PFSK-1 (cell line): ENCODE data around the gene PEAK3.
A peak's percentile ranks its signal among the peaks of the same experiment; 100 is the strongest.

ENCODE experiments used
- FOXP2 ChIP-seq: optimal IDR thresholded peaks from 2 replicates; pipeline ENCODE3; 2011; ENCODE audit warnings: borderline replicate concordance, control low read depth, inconsistent platforms; ENCODE audit not compliant: insufficient read depth; ENCODE audit errors: extremely low read length, extremely low read depth
- POLR2AphosphoS5 ChIP-seq: IDR thresholded peaks from 2 replicates; pipeline ENCODE4 v1.6.1; 2012; ENCODE audit warnings: low read depth, mild to moderate bottlenecking, control low read depth, low read length, moderate library complexity
- SIN3A ChIP-seq: IDR thresholded peaks from 2 replicates; pipeline ENCODE4 v1.6.1; 2012; ENCODE audit warnings: mild to moderate bottlenecking, low read length, moderate library complexity, borderline replicate concordance; ENCODE audit not compliant: insufficient read depth
- TAF1 ChIP-seq: IDR thresholded peaks from 2 replicates; pipeline ENCODE4 v1.6.1; 2012; ENCODE audit warnings: low read length, control low read depth, borderline replicate concordance; ENCODE audit not compliant: insufficient read depth
- TF ChIP-seq, protein P1 (sequence below), 2 experiments: IDR thresholded peaks; 2 replicates each; pipeline versions ENCODE4 v1.6.1 to v1.8.0; 2011 to 2012; ENCODE audit warnings: low read depth in 2 of 2, low read length in 2 of 2, control low read depth in 1 of 2, inconsistent platforms in 1 of 2, mild to moderate bottlenecking in 1 of 2, moderate library complexity in 1 of 2; ENCODE audit not compliant: insufficient read depth in 1 of 2

The PEAK3 gene

DNA sequence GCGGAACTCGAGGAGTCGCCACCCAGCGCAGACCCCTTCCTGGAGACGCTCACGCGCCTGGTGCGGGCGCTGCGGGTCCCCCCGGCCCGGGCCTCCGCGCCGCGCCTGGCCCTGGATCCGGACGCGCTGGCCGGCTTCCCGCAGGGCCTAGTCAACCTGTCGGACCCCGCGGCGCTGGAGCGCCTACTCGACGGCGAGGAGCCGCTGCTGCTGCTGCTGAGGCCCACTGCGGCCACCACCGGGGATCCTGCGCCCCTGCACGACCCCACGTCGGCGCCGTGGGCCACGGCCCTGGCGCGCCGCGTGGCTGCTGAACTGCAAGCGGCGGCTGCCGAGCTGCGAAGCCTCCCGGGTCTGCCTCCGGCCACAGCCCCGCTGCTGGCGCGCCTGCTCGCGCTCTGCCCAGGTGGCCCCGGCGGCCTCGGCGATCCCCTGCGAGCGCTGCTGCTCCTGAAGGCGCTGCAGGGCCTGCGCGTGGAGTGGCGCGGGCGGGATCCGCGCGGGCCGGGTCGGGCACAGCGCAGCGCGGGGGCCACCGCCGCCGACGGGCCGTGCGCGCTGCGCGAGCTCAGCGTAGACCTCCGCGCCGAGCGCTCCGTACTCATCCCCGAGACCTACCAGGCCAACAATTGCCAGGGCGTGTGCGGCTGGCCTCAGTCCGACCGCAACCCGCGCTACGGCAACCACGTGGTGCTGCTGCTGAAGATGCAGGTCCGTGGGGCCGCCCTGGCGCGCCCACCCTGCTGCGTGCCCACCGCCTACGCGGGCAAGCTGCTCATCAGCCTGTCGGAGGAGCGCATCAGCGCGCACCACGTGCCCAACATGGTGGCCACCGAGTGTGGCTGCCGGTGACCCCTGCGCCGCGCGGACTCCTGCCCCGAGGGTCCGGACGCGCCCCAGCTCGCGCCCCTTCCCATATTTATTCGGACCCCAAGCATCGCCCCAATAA lies 30.6 kb downstream of the PEAK3 start:
- no peak for TF ChIP-seq TAF1
- no peak for TF ChIP-seq FOXP2
- TF ChIP-seq SIN3A: no peak
- TF ChIP-seq POLR2AphosphoS5: no peak
- TF ChIP-seq, protein P1, sequence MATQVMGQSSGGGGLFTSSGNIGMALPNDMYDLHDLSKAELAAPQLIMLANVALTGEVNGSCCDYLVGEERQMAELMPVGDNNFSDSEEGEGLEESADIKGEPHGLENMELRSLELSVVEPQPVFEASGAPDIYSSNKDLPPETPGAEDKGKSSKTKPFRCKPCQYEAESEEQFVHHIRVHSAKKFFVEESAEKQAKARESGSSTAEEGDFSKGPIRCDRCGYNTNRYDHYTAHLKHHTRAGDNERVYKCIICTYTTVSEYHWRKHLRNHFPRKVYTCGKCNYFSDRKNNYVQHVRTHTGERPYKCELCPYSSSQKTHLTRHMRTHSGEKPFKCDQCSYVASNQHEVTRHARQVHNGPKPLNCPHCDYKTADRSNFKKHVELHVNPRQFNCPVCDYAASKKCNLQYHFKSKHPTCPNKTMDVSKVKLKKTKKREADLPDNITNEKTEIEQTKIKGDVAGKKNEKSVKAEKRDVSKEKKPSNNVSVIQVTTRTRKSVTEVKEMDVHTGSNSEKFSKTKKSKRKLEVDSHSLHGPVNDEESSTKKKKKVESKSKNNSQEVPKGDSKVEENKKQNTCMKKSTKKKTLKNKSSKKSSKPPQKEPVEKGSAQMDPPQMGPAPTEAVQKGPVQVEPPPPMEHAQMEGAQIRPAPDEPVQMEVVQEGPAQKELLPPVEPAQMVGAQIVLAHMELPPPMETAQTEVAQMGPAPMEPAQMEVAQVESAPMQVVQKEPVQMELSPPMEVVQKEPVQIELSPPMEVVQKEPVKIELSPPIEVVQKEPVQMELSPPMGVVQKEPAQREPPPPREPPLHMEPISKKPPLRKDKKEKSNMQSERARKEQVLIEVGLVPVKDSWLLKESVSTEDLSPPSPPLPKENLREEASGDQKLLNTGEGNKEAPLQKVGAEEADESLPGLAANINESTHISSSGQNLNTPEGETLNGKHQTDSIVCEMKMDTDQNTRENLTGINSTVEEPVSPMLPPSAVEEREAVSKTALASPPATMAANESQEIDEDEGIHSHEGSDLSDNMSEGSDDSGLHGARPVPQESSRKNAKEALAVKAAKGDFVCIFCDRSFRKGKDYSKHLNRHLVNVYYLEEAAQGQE (IDR thresholded peaks at IDR 0.05; ENCODE audit: insufficient read depth in 1 of 2, low read depth in 2 of 2, low read length in 2 of 2): no peak

DNA sequence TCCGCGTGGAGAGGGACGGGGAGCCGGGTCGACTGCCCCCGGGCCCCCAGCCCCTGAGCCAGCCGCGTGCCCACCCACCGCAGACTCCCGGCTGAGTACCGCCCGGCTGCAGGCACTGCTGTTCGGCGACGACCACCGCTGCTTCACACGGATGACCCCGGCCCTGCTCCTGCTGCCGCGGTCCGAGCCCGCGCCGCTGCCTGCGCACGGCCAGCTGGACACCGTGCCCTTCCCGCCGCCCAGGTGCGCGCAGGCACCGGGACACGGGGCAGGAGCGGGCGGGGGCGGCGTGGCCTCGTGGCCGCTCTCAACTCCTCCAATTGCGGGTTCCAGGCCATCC lies 31.2 kb downstream of the PEAK3 start:
- TF ChIP-seq TAF1 (no peak), SIN3A (no peak), FOXP2 (no peak), POLR2AphosphoS5 (no peak)
- TF ChIP-seq, protein P1 (IDR thresholded peaks at IDR 0.05; ENCODE audit: insufficient read depth in 1 of 2, low read depth in 2 of 2, low read length in 2 of 2): no peak

DNA sequence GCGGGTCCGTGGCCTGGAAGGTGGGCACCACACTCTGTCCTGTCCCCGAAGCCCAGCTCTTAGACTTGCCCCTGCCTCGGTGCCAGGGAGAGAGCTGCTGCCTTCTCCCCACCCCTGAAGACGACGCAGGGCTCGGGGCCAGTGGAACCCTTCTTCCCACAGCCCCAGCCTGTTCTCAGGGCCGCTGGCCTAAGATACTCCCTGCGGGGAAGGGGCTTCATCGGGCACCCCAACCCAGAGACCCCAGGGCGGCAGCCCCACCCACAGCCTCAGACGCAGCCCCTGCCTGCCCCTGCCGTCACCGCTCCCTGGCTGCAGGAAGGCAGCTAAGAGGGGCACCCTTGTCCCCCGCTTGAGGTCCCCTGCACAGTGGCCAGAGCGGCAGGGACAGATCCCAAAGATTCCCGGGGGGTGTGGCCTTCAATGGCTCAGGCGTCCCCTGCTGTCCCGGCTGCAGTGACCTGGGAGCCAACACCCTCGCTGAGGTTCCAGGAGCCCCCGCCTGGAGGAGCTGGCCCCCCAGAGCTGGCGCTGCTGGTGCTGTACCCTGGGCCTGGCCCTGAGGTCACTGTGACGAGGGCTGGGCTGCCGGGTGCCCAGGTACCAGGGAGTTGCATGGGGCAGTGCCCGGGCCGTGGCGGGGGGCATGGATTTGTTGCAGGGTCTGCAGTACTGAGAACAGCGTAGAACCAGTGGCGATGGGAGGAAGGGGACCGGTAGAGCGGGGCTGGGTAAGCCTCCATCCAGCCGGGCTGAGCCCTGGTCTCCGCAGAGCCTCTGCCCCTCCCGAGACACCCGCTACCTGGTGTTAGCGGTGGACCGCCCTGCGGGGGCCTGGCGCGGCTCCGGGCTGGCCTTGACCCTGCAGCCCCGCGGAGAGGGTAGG lies 31.9 kb downstream of the PEAK3 start:
- TF ChIP-seq SIN3A: no peak
- no peak for TF ChIP-seq FOXP2
- TF ChIP-seq, protein P1 (IDR thresholded peaks at IDR 0.05; ENCODE audit: insufficient read depth in 1 of 2, low read depth in 2 of 2, low read length in 2 of 2): no peak
- no peak for TF ChIP-seq TAF1
- peak; percentile 16; the same call in 1 of the 2 replicates for TF ChIP-seq POLR2AphosphoS5

DNA sequence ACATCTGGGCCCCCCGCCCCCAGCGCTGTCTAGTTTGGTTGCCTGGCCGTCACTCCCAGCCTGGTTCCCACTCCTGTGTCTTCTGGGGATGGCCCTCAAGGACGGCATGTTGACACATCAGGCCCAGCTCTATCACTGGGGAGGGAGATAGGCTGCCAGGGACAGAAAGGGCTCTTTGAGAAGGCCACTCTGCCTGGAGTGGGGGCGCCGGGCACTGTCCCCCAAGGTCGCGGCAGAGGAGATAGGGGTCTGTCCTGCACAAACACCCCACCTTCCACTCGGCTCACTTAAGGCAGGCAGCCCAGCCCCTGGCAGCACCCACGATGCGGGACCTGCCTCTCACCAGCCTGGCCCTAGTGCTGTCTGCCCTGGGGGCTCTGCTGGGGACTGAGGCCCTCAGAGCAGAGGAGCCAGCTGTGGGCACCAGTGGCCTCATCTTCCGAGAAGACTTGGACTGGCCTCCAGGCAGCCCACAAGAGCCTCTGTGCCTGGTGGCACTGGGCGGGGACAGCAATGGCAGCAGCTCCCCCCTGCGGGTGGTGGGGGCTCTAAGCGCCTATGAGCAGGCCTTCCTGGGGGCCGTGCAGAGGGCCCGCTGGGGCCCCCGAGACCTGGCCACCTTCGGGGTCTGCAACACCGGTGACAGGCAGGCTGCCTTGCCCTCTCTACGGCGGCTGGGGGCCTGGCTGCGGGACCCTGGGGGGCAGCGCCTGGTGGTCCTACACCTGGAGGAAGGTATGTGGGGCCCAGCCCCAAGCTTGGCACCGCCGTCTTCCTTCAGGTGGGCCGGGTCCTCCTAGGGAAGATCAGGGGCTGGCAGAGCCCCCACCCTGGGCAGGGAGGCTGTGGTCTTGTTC lies 32.7 kb downstream of the PEAK3 start, which contains the start of gene AMH:
TSS of gene AMH (plus strand) at position 314 of the 857 bp plus-strand sequence. CDS start at position 324, 10 bp downstream.
- 0 out of 2 replicates have a peak, but pooled peaks have one; percentile 33 for TF ChIP-seq POLR2AphosphoS5
- no peak for TF ChIP-seq SIN3A
